IPS-15b (cell line): ENCODE results near the gene SH3BP5.

ENCODE experiments used
- H3K27me3 ChIP-seq: one replicate; pipeline ENCODE4 v1.6.1; 2013; ENCODE audit warnings: low read length; ENCODE audit not compliant: control insufficient read depth, insufficient read depth
- H3K36me3 ChIP-seq: one replicate; pipeline ENCODE4 v1.6.1; 2013; ENCODE audit warnings: low read length; ENCODE audit not compliant: control insufficient read depth, insufficient read depth
- H3K4me1 ChIP-seq: one replicate; pipeline ENCODE4 v1.6.1; 2013; ENCODE audit warnings: mild to moderate bottlenecking, low read length; ENCODE audit not compliant: control insufficient read depth, insufficient read depth
- H3K4me3 ChIP-seq: one replicate; pipeline ENCODE4 v1.5.1; 2013; ENCODE audit warnings: low read depth, low read length
- H3K9ac ChIP-seq: one replicate; pipeline ENCODE4 v1.6.1; 2013; ENCODE audit warnings: low read depth, mild to moderate bottlenecking, low read length
- H3K9me3 ChIP-seq: one replicate; pipeline ENCODE4 v1.6.1; 2013; ENCODE audit warnings: mild to moderate bottlenecking, low read length; ENCODE audit not compliant: control insufficient read depth, insufficient read depth

Gene SH3BP5

GRCh38 chr3:15216501-15216900, 115.9 kb downstream of the SH3BP5 start:
- H3K27me3 ChIP-seq = no peaks in the 10 kb centered on the region
- H3K9me3 ChIP-seq = no peaks in the 10 kb centered on the region
- H3K9ac ChIP-seq = no peak overlapping the region
- no peak overlapping the region for H3K4me3 ChIP-seq
- H3K4me1 ChIP-seq = no peaks in the 10 kb centered on the region
- peaks cover 8% of the 10 kb centered on the region for H3K36me3 ChIP-seq

DNA sequence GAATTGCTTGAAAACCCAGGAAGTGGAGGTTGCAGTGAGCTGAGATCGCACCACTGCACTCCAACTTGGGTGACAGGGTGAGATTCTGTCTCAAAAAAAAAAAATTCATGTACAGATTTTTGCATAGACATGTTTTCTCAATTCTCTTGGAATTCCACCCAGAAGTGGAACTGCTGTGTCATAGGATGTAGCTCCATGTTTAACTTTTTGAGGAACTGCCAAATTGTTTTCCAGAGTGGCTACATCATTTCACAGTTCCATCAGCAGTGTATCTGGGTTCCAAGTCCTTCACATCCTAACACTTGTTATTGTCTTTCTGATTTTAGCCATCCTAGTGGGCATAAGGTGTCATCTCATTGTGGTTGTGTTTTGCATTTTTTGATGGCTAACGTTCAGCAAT, 116.4 kb downstream of the SH3BP5 start:
- Histone ChIP-seq H3K9ac (no peak overlapping the region), H3K4me1 (no peaks in the 10 kb centered on the region), H3K9me3 (no peaks in the 10 kb centered on the region), H3K4me3 (no peak overlapping the region), H3K36me3 (peaks cover 8% of the 10 kb centered on the region), H3K27me3 (no peaks in the 10 kb centered on the region)

DNA sequence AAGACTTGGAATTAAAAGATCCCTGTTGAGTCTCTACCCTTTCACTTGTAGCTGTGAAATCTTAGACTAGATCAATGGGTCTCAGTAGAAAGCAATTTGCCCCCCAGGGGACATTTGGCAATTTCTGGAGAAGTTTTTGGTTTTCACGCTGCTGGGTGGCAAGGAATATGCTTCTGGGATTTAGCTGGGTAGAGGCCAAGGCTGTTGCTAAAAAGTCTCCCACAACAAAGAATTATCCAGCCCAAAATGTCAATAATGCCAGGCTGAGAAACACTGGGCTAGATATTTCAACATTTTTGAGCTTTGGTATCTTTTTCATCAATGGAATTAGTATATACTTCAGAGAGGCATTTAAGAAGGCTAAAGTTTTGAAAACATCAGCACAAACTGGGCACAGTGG, 117.6 kb downstream of the SH3BP5 start:
- Histone ChIP-seq H3K4me1 (no peaks in the 10 kb centered on the region), H3K9ac (no peak overlapping the region), H3K36me3 (peaks cover 5% of the 10 kb centered on the region), H3K9me3 (no peaks in the 10 kb centered on the region), H3K4me3 (no peak overlapping the region), H3K27me3 (no peaks in the 10 kb centered on the region)

DNA sequence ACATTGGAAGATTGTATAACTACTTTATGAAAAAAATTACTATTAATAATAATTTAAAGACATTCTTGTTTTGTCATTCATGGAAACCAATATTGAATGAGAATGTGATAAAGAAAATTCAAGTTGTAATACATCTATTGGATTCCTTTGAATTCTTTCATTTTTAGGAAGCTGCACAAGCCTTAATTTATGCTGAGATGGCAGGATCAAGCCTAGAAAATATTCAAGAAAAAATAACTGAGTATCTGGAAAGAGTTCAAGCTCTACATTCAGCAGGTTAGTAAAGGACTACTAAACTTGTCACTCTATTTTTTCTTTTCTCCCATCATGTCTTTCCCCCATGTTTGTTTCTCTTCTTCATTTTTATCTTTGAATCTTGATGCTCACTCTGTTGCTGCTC, 120.4 kb downstream of the SH3BP5 start:
- Histone ChIP-seq H3K36me3 (no peaks in the 10 kb centered on the region), H3K9me3 (no peaks in the 10 kb centered on the region), H3K9ac (no peak overlapping the region), H3K4me3 (no peak overlapping the region), H3K4me1 (no peaks in the 10 kb centered on the region), H3K27me3 (no peaks in the 10 kb centered on the region)

GRCh38 chr3:15207836-15208504, 124.4 kb downstream of the SH3BP5 start:
- no peaks in the 10 kb centered on the region for H3K36me3 ChIP-seq
- H3K4me3 ChIP-seq = no peak overlapping the region
- H3K9me3 ChIP-seq = no peaks in the 10 kb centered on the region
- no peaks in the 10 kb centered on the region for H3K27me3 ChIP-seq
- peaks cover 3% of the 10 kb centered on the region for H3K4me1 ChIP-seq
- no peak overlapping the region for H3K9ac ChIP-seq

GRCh38 chr3:15206662-15207576, 125.5 kb downstream of the SH3BP5 start:
- H3K4me1 ChIP-seq = peaks cover 5% of the 10 kb centered on the region
- peak overlapping the region; percentile 76 for H3K9ac ChIP-seq
- no peaks in the 10 kb centered on the region for H3K9me3 ChIP-seq
- no peaks in the 10 kb centered on the region for H3K27me3 ChIP-seq
- H3K4me3 ChIP-seq = peak overlapping the region; percentile 73
- no peaks in the 10 kb centered on the region for H3K36me3 ChIP-seq

DNA sequence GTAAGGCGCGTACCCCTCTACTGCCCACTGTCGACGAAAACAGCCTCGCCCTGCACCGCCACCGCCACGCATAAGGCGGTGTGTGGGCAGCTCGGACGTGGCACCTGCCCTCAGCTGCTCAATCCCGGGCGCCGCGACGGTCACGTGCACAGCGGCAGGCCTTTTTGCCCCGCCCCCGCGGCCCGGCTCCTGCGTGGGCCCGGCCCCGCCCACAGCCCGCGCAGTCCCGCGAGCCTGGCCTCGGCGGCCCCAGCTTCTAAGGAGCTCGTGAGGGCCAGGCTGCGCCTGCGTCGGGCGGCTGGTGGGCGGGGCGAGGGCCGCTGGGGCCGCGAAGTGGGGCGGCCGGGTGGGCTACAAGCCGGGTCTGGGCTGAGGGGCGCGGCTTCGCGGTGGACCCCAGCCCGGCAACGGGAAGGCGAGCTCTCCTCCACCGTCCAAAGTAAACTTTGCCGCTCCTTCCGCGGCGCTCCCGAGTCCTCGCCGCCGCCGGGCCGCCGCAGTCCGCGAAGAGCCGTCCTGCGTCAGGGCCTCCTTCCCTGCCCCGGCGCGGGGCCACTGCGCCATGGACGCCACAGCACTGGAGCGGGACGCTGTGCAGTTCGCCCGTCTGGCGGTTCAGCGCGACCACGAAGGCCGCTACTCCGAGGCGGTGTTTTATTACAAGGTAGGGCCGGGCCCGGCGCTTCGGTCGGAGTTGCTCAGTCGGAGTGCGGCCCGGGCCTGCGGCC, 126.3 kb downstream of the SH3BP5 start, which contains the start of gene CAPN7:
Gene CAPN7, plus strand, starts transcription at position 313 of the 728 bp plus-strand sequence. Its CDS starts 250 bp downstream, at position 563.
- no peaks in the 10 kb centered on the region for H3K27me3 ChIP-seq
- peaks cover 5% of the 10 kb centered on the region for H3K4me1 ChIP-seq
- no peaks in the 10 kb centered on the region for H3K36me3 ChIP-seq
- peak within 1 kb of the TSS; percentile 76 for H3K9ac ChIP-seq
- H3K4me3 ChIP-seq = peak within 1 kb of the TSS; percentile 73
- no peaks in the 10 kb centered on the region for H3K9me3 ChIP-seq

DNA sequence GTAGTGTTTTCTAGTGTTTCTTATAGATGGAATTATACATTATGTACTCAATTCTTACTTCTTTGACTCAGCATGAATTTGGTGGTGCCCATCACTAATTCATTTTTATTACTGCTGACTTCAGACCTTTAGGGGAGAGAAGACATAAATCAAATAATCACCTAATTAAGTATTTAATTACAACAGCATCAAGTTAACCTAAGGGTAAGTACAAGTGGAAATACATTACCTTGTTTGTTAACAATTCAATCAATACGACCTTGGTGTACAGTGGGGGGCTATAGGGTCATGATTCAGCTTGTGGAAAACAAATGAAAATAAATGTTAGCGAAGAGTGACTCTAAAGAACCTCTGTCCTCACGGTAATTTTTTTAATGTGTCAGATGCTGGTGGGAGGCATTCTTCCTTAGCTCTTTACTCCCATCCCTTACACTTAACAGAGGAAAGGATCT, 126.9 kb downstream of the SH3BP5 start:
- peaks cover 5% of the 10 kb centered on the region for H3K4me1 ChIP-seq
- no peaks in the 10 kb centered on the region for H3K9me3 ChIP-seq
- peak overlapping the region; percentile 73 for H3K4me3 ChIP-seq
- no peaks in the 10 kb centered on the region for H3K27me3 ChIP-seq
- no peaks in the 10 kb centered on the region for H3K36me3 ChIP-seq
- peak overlapping the region; percentile 0 for H3K9ac ChIP-seq
